ENCODE data around the gene BAIAP3.

DNA sequence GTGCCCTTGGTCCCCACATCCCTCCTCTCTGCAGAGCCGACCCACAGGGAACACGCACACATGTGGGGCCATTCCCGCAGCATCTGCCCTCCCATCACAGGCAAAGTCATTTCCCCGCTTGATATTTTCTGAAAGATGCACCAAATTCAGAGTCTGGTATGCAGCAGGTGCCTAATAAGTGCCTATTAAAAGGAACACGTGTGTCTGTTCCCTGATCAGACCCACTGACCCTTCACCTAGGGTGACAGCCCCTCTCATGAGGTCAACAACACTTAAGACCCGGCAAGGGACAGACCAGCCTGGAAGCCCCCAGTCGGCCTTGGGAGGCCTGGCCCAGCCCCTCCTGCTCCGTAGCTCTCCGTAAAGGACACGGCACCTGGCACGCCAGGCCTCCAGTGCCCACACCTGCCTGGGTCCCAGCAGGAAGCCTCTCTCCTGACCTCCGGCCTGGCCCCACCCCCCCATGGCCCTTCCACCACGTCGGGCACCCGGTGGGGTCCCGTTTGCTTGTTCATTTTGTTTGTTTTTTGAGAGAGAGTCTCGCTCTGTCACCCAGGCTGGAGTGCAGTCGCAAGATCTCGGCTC is 61.0 kb downstream of the BAIAP3 start:
- peak in 1 of 3 donors; percentile 37 for TF ChIP-seq POLR2AphosphoS5 (IDR thresholded peaks at IDR 0.05)
- TF ChIP-seq, protein P1, sequence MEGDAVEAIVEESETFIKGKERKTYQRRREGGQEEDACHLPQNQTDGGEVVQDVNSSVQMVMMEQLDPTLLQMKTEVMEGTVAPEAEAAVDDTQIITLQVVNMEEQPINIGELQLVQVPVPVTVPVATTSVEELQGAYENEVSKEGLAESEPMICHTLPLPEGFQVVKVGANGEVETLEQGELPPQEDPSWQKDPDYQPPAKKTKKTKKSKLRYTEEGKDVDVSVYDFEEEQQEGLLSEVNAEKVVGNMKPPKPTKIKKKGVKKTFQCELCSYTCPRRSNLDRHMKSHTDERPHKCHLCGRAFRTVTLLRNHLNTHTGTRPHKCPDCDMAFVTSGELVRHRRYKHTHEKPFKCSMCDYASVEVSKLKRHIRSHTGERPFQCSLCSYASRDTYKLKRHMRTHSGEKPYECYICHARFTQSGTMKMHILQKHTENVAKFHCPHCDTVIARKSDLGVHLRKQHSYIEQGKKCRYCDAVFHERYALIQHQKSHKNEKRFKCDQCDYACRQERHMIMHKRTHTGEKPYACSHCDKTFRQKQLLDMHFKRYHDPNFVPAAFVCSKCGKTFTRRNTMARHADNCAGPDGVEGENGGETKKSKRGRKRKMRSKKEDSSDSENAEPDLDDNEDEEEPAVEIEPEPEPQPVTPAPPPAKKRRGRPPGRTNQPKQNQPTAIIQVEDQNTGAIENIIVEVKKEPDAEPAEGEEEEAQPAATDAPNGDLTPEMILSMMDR (IDR thresholded peaks at IDR 0.05 in 8 of 11, conservative IDR thresholded peaks at IDR 0.05 in 3 of 11) = no peak
